ENCODE measurements around the gene SLC1A1. TPM values are rescaled to one million over a fixed set of nuclear protein-coding genes. Genes with fewer than 3 reads are reported as not detected.
A peak's percentile ranks its signal among the peaks of the same experiment; 100 is the strongest.

The SLC1A1 gene
- total RNA-seq, 1 experiment from 2014 or later, result 71.6 TPM

GRCh38 chr9:4463824-4464223, 26.4 kb upstream of the SLC1A1 start:
- Mint-ChIP-seq H3K4me3 (ENCODE audit: low read depth, unreplicated experiment) (no peak overlapping the region), H3K9me3 (ENCODE audit: low read depth, unreplicated experiment) (peaks cover 3% of the 10 kb centered on the region), H3K36me3 (ENCODE audit: insufficient read depth, unreplicated experiment) (no peaks in the 10 kb centered on the region), H3K4me1 (ENCODE audit: low read depth, unreplicated experiment) (peaks cover 20% of the 10 kb centered on the region), H3K27me3 (ENCODE audit: unreplicated experiment) (no peaks in the 10 kb centered on the region), H3K27ac (ENCODE audit: unreplicated experiment) (peak overlapping the region; percentile 44)
- TF ChIP-seq CTCF (IDR thresholded peaks at IDR 0.05; ENCODE audit: unreplicated experiment), result no peak
- BruUV-seq (replicated peaks), result no TSS peak
- intact Hi-C loops (cut with micrococcal nuclease; ENCODE audit: unreplicated experiment), result no loop called here
- CTCF ChIA-PET, result no interaction called here
- no peak for DNase-seq

GRCh38 chr9:4464911-4465513, 25.3 kb upstream of the SLC1A1 start:
- peaks cover 20% of the 10 kb centered on the region for H3K4me1 Mint-ChIP-seq (ENCODE audit: low read depth, unreplicated experiment)
- no peaks in the 10 kb centered on the region for H3K36me3 Mint-ChIP-seq (ENCODE audit: insufficient read depth, unreplicated experiment)
- H3K9me3 Mint-ChIP-seq (ENCODE audit: low read depth, unreplicated experiment), result peaks cover 3% of the 10 kb centered on the region
- DNase-seq, result no peak
- intact Hi-C loops (cut with micrococcal nuclease; ENCODE audit: unreplicated experiment), result no loop called here
- BruUV-seq (replicated peaks), result no TSS peak
- CTCF ChIA-PET, result no interaction called here
- no peak overlapping the region for H3K4me3 Mint-ChIP-seq (ENCODE audit: low read depth, unreplicated experiment)
- TF ChIP-seq CTCF (IDR thresholded peaks at IDR 0.05; ENCODE audit: unreplicated experiment), result no peak
- H3K27ac Mint-ChIP-seq (ENCODE audit: unreplicated experiment), result no peak overlapping the region
- H3K27me3 Mint-ChIP-seq (ENCODE audit: unreplicated experiment), result no peaks in the 10 kb centered on the region

DNA sequence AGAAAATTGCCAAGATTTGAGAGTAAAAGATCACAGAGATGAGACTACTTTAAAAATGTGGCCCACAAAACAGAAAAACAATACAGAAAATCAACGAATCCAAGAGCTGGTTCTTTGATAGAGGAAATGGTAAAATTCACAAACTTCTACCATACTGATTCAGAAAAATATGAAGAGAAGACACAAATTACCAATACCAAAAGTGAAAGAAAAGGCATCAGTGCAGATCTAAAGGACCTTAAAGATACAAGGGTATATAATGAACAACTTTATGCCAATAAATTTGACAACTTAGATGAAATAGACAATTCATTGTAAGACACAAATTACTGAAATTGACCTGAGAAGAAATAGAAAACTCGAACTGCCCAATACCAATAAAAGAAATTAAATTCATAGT, 24.4 kb upstream of the SLC1A1 start:
- no peak for DNase-seq

GRCh38 chr9:4475301-4475700, 15.0 kb upstream of the SLC1A1 start:
- no peak overlapping the region for H3K27ac Mint-ChIP-seq (ENCODE audit: unreplicated experiment)
- CTCF ChIA-PET, result no interaction called here
- intact Hi-C loops (cut with micrococcal nuclease; ENCODE audit: unreplicated experiment), result no loop called here
- H3K36me3 Mint-ChIP-seq (ENCODE audit: insufficient read depth, unreplicated experiment), result no peaks in the 10 kb centered on the region
- no peak overlapping the region for H3K4me3 Mint-ChIP-seq (ENCODE audit: low read depth, unreplicated experiment)
- no TSS peak for BruUV-seq (replicated peaks)
- no peaks in the 10 kb centered on the region for H3K4me1 Mint-ChIP-seq (ENCODE audit: low read depth, unreplicated experiment)
- no peak for DNase-seq
- no peak for TF ChIP-seq CTCF (IDR thresholded peaks at IDR 0.05; ENCODE audit: unreplicated experiment)
- H3K27me3 Mint-ChIP-seq (ENCODE audit: unreplicated experiment), result no peaks in the 10 kb centered on the region
- no peaks in the 10 kb centered on the region for H3K9me3 Mint-ChIP-seq (ENCODE audit: low read depth, unreplicated experiment)

More for the DNA sequence above, 24.4 kb upstream of the SLC1A1 start:
- H3K36me3 Mint-ChIP-seq (ENCODE audit: insufficient read depth, unreplicated experiment), result no peaks in the 10 kb centered on the region
- BruUV-seq (replicated peaks), result no TSS peak
- H3K27ac Mint-ChIP-seq (ENCODE audit: unreplicated experiment), result no peak overlapping the region
- H3K27me3 Mint-ChIP-seq (ENCODE audit: unreplicated experiment), result no peaks in the 10 kb centered on the region
- peaks cover 20% of the 10 kb centered on the region for H3K4me1 Mint-ChIP-seq (ENCODE audit: low read depth, unreplicated experiment)
- CTCF ChIA-PET, result no interaction called here
- H3K4me3 Mint-ChIP-seq (ENCODE audit: low read depth, unreplicated experiment), result no peak overlapping the region
- intact Hi-C loops (cut with micrococcal nuclease; ENCODE audit: unreplicated experiment), result no loop called here
- TF ChIP-seq CTCF (IDR thresholded peaks at IDR 0.05; ENCODE audit: unreplicated experiment), result no peak
- H3K9me3 Mint-ChIP-seq (ENCODE audit: low read depth, unreplicated experiment), result peaks cover 3% of the 10 kb centered on the region
